ENCODE data around the gene ANO5. TPM values are rescaled to one million over a fixed set of nuclear protein-coding genes. Genes with fewer than 3 reads are reported as not detected.

The ANO5 gene
- total RNA-seq, 1 donor from 2014 or later: 1.2 TPM

DNA sequence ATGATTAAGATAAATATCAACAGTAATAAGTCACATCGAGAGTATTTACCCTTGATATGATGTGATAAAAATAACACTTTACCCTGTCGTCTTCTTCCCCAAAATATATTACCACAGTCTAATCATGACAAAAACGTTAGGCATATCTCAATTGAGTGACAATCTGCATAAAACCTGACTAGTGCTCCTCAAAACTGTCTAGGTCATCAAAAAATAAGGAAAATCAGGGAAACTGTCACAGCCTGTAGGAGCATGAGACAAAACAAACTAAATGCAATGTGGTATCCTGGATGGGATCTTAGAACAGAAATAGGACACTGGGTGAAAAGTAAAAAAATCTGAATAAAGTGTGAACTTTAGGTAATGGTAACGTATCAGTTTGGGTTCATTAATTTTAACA is 19.4 kb upstream of the ANO5 start:
- no peak for TF ChIP-seq POLR2AphosphoS5 (IDR thresholded peaks at IDR 0.05; ENCODE audit: insufficient read depth in 1 of 2, low read depth in 1 of 2)
- no peak for TF ChIP-seq CTCF (IDR thresholded peaks at IDR 0.05)
- no peak for TF ChIP-seq POLR2A (IDR thresholded peaks at IDR 0.05)
- Histone ChIP-seq H3K4me1 (no peaks in the 10 kb centered on the region), H3K27me3 (no peaks in the 10 kb centered on the region), H3K36me3 (no peaks in the 10 kb centered on the region), H3K9me3 (no peaks in the 10 kb centered on the region), H3K27ac (no peak overlapping the region), H3K4me3 (no peak overlapping the region)
- intact Hi-C loops (cut with DNase I): no loop called here
- no peak for DNase-seq (ENCODE audit: extremely low spot score in 2 of 2)

DNA sequence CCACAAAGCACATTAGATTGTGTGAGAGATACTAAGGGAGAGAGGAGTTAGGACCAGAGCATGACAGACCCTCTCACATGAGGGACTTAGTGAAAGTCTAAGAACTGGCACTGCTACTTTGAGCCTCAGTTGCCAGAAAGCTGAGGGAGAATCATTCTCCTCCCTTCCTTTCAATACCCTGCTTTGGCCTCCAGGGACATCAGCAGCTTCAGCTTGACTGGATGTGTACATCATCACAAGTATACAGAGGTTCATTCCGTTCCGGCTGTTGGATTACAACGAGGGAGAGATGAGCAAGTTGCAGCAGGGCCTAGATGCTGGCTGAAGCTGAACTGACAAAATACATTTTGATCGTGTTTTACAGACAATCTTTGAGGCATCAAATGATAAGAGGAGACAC is 15.7 kb upstream of the ANO5 start:
- no peaks in the 10 kb centered on the region for H3K4me1 ChIP-seq
- no peaks in the 10 kb centered on the region for H3K9me3 ChIP-seq
- no peak overlapping the region for H3K4me3 ChIP-seq
- no peaks in the 10 kb centered on the region for H3K27me3 ChIP-seq
- H3K36me3 ChIP-seq: no peaks in the 10 kb centered on the region
- DNase-seq (ENCODE audit: extremely low spot score in 2 of 2): no peak
- no peak for TF ChIP-seq POLR2A (IDR thresholded peaks at IDR 0.05)
- no peak for TF ChIP-seq CTCF (IDR thresholded peaks at IDR 0.05)
- TF ChIP-seq POLR2AphosphoS5 (IDR thresholded peaks at IDR 0.05; ENCODE audit: insufficient read depth in 1 of 2, low read depth in 1 of 2): no peak
- intact Hi-C loops (cut with DNase I): no loop called here
- no peak overlapping the region for H3K27ac ChIP-seq

- Histone ChIP-seq H3K4me3 (no peak overlapping the region), H3K9me3 (no peaks in the 10 kb centered on the region), H3K27ac (no peak overlapping the region), H3K36me3 (no peaks in the 10 kb centered on the region), H3K4me1 (no peaks in the 10 kb centered on the region), H3K27me3 (no peaks in the 10 kb centered on the region)
- no peak for TF ChIP-seq POLR2AphosphoS5 (IDR thresholded peaks at IDR 0.05; ENCODE audit: insufficient read depth in 1 of 2, low read depth in 1 of 2)
- TF ChIP-seq CTCF (IDR thresholded peaks at IDR 0.05): no peak
- no peak for TF ChIP-seq POLR2A (IDR thresholded peaks at IDR 0.05)
- intact Hi-C loops (cut with DNase I): no loop called here
- no peak for DNase-seq (ENCODE audit: extremely low spot score in 2 of 2)
Observed at GRCh38 chr11:22179626-22180025, 13.3 kb upstream of the ANO5 start.

DNA sequence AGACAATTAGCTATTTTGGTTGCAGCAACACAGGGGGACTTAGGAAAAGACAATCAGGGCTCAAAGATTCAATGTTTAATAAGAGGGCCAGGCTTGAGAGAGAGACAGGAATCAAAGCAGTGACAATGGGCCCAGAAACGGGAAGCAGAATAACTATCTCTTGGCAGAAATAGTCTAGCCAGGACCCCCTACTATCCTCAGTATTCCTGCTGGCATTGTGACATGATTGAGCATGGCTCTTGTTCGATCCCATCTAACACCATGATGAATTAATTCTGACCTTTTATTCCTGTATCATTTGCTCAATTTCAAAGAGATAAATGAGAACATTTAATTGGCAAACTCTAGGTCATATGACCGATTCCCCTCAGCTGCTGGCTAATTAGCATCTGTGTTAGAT is 12.8 kb upstream of the ANO5 start:
- TF ChIP-seq POLR2AphosphoS5 (IDR thresholded peaks at IDR 0.05; ENCODE audit: insufficient read depth in 1 of 2, low read depth in 1 of 2): no peak
- no peak for TF ChIP-seq CTCF (IDR thresholded peaks at IDR 0.05)
- TF ChIP-seq POLR2A (IDR thresholded peaks at IDR 0.05): no peak
- intact Hi-C loops (cut with DNase I): no loop called here
- no peaks in the 10 kb centered on the region for H3K9me3 ChIP-seq

DNA sequence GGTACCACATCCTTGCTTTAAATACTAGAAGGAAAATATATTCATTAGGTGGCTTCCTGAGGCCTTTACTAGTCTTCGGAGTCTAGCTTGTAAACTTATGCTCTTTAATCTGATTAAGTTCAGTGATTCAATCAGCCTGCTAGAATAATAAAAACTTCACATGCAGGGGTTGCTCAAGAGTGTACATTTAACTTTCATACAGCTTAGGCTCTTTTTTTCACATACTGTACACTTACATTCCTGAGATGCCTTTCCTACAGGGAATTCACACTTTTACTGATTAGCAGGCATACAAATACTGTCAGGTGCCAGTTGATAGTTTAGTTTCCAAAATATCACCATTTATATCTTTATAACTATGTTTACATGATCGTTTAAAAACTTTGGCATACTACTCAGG is 3.2 kb upstream of the ANO5 start:
- TF ChIP-seq CTCF (IDR thresholded peaks at IDR 0.05) (no peak), POLR2A (IDR thresholded peaks at IDR 0.05) (no peak), POLR2AphosphoS5 (IDR thresholded peaks at IDR 0.05; ENCODE audit: insufficient read depth in 1 of 2, low read depth in 1 of 2) (no peak)
- no peak overlapping the region for H3K27ac ChIP-seq
- no peaks in the 10 kb centered on the region for H3K27me3 ChIP-seq
- H3K4me1 ChIP-seq: peaks cover 10% of the 10 kb centered on the region
- H3K36me3 ChIP-seq: no peaks in the 10 kb centered on the region
- no peak overlapping the region for H3K4me3 ChIP-seq
- intact Hi-C loops (cut with DNase I): no loop called here
- H3K9me3 ChIP-seq: no peaks in the 10 kb centered on the region
- no peak for DNase-seq (ENCODE audit: extremely low spot score in 2 of 2)

More for the DNA sequence above, 12.8 kb upstream of the ANO5 start:
- no peaks in the 10 kb centered on the region for H3K36me3 ChIP-seq
- DNase-seq (ENCODE audit: extremely low spot score in 2 of 2): no peak
- no peak overlapping the region for H3K27ac ChIP-seq
- no peak overlapping the region for H3K4me3 ChIP-seq
- no peaks in the 10 kb centered on the region for H3K4me1 ChIP-seq
- no peaks in the 10 kb centered on the region for H3K27me3 ChIP-seq

All from vagina (tissue), 2 donors.